Stimulated activated CD4-positive, alpha-beta T cell treated with anti-CD3 and anti-CD28 coated beads, Interleukin-12 subunit alpha, Interleukin-12 subunit beta, amount 100 ng/mL, for 48 hours (primary cell): ENCODE measurements around the gene PAX8.

ENCODE experiments used
- DNase-seq, 3 donors: peaks; one replicate each; pipeline ENCODE4 v3.0.0-alpha.2; 2020; ENCODE audit warnings: low read depth in 2 of 3, low spot score in 1 of 3

PAX8 gene

GRCh38 chr2:113238871-113239839 is 39.6 kb downstream of the PAX8 start:
- DNase-seq, result no peak

GRCh38 chr2:113237604-113238160 is 41.0 kb downstream of the PAX8 start:
- no peak for DNase-seq

GRCh38 chr2:113236367-113237159 is 42.2 kb downstream of the PAX8 start:
- DNase-seq, result no peak

DNA sequence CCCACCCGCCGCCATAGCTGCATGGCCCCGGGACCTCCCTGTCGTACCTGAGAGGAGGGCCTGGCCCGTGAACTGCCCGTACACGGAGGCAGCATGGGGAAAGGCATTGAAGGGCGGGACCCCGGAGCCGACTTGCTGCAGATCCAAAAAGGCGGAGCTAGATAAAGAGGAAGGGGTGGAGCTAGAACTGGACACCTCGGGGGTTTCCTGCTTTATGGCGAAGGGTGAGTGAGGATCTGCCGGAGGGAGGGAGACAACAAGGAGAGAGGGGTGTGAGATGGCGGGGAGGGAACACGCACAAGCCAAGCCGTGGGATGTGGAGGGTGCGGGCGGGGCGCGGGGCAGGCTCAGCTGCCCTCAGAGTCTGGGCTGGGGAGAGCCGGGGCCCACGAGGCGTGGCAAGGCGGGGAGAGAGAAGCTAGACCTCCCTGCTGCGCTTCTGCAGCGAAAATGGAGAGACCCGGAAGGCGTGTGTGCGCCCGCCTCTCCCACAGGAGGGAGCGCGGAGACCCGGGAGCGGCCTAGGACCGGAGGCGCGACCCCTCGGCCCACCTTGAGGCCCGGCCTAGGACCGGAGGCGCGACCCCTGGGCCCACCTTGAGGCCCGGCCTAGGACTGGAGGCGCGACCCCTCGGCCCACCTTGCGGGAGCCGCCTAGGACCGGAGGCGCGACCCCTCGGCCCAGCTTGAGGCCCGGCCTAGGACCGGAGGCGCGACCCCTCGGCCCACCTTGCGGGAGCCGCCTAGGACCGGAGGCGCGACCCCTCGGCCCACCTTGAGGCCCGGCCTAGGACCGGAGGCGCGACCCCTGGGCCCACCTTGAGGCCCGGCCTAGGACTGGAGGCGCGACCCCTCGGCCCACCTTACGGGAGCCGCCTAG is 43.1 kb downstream of the PAX8 start:
- peak; percentile 45 to 56 (median 51) for DNase-seq

DNA sequence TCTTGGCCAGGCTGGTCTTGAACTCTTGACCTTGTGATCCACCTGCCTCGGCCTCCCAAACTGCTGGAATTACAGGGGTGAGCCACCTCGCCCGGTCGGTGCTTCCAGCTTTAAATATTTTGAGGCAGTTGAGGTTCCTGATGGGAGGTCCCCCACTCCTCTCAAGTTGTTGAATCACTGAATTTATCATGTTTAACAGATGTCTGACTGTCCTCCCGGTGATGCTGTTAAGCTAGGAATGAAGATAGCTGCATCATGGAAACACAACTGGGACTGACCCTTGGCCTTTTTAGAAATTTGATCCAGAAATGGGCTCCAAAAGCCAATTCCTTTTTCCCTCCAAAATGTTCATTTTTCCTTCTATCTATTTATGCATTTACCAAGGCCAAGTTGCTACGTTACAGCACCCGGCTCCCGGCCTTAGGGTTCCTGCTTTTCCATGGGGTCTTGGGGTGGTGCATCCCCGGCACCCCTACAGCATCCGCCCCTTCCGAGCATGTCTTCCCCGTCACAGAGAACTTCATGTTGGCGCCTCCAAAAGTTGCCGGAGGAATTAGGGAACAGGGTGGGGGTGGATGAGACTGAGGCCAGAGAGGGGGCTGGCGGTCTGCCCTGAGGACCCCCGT is 43.9 kb downstream of the PAX8 start:
- no peak for DNase-seq

DNA sequence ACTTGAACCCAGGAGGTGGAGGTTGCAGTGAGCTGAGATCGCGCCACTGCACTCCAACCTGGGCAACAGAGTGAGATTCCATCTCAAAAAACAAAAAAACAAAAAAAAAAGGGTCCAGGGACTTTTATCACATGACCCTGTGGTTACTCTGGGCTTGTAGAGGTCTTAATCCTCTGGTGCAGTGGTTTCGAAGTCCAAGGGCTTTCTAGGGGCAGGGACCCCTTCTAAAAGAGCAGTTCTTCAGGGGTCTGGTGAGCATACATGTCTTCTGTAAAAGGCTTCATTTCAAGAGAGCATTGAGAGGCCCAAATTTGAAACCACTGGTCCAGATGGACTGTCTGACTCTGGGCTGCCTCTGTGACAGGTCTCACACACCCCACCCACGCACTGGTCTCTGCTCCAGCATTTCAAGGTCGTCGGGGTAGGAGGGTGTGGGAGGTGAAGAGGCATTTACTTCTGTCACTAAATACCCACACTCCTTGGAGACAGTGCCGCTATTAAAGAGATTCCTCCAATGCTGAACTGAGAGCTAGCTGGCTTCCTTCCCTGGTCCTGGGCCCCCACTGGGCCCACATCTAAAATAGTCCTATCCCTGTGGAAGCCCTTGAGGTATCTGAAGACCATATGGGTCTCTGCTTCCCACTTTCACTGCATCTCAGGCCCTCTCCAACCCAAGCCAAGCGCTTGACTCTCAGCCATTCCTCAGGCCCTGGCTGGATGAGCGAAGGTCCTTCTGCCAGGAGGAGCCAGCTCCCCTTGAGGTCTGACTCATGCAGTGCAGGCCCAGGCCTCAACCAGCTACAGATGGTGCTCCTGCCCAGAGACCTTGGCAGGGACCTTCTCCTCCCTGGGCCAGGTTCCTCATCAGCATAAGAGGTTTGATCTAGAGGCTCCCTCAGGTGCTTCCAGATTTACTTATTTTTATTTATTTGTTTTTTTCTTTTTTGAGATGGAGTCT is 44.8 kb downstream of the PAX8 start:
- DNase-seq, result no peak

DNA sequence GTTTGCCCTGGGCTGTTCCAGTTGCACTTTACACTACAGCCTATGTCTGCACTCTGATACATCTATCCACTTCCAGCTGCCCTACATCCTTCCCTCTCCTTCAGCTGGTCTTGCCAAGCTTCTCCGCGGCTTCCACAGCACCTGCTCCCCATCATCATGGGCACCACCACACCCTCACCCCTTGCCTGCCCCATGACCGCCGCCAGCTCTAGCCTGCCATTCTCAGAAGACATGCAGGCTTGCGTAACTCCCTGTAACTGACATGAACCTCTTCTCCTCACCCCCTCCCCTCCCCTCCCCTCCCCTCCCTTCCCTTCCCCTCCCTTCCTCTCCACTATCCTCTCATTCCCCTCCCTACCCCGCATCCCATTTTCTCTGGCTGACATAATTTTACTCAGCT is 46.0 kb downstream of the PAX8 start:
- DNase-seq, result no peak

DNA sequence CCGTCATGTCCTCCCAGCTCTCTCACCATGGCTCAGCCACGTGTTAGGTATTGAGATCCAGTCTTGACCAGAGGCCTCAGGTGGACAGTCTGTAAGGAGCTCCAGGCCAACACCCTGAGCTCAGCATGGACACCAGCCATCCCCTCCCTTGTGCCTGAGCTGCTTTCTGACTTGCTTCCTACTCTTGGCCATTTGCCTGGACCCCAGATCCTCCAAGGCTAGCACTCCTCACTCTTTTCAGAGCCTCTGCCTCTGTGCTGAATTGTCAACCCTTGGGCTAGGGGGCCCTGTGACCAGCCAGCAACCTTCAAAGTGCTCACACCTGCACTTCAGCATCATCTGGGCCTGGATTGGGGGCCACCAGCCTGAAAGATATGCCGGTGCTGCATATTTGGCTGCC is 46.6 kb downstream of the PAX8 start:
- no peak for DNase-seq

- no peak for DNase-seq
These were observed 47.7 kb downstream of the PAX8 start for GRCh38 chr2:113231064-113231463.

DNA sequence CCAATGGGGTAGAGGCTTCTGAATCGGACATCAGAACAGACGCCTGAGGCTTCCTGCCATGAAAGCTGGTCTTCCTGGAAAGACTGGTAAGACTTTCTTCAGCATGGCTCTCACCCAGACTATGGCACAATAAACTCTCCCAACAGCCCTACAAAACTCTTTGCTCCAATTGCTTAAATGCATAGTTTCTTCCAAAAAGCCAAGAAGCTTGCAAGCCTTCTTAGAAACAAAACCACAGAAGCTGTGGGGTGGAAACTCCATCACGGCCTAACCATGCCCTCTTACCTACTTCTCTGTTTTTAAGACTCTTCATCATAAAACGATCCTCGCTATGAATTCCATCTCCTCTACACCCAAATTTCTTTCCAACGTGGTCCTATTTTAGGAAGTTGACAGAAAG is 48.2 kb downstream of the PAX8 start:
- no peak for DNase-seq

DNA sequence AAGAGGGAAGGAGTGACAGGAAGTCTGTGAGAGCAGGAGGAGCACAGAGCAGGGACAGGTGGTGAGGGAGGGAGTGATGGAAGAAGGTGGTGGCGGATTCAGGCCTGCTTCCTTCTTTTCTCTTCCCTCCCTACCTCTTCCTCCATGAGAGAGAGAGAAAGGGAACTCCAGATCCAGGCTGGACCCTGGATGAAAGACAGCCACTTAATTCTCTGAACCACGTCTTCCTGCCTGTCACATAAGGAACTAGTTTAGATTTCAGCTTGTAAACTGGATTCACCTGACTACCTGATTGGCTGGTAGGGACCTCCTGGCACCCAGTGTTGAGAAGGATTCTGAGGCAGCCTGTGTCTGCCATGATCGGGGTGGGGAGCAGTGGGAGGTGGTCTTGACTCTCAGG is 48.9 kb downstream of the PAX8 start:
- no peak for DNase-seq

GRCh38 chr2:113228991-113229716 is 49.6 kb downstream of the PAX8 start:
- no peak for DNase-seq

- no peak for DNase-seq
These were observed 50.4 kb downstream of the PAX8 start for GRCh38 chr2:113228351-113228750.

DNA sequence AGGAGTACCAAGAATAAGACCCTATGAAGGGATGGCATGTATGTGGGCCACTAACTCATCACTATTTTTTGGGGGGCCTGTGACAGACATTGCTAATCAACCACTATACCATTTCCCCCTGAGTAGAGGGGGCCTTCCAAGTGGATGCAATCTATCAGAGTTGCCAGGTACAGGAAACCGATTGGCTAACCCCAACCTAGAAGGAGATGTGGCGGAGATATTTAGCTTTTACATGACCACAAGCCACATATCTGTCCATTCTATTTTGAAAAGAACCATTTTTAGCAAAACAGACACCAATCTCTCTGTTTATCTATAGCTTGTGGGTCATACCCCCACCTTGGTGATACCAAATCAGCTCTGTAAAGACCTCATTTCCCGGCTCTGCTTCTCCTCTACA is 51.0 kb downstream of the PAX8 start:
- no peak for DNase-seq

DNA sequence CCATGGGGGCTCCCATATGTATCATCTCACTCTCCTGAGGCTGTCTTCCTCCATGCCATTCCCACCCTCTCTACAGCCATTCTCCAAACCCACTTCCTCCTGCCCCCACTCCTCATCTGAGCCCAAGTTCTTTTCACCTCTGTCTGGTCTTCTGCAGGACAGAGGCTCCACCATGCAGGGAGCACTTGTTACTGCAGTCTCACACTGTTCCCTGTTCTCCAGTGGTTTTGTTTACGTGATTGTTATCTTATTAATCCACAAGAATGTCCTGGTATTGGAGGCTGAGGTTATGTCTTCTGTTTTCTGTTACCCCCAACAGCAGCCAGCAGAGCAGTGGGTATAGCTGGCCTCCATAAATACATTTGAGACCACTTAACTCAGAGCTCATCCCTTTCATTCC is 51.4 kb downstream of the PAX8 start:
- no peak for DNase-seq

GRCh38 chr2:113226462-113226861 is 52.3 kb downstream of the PAX8 start:
- no peak for DNase-seq

DNA sequence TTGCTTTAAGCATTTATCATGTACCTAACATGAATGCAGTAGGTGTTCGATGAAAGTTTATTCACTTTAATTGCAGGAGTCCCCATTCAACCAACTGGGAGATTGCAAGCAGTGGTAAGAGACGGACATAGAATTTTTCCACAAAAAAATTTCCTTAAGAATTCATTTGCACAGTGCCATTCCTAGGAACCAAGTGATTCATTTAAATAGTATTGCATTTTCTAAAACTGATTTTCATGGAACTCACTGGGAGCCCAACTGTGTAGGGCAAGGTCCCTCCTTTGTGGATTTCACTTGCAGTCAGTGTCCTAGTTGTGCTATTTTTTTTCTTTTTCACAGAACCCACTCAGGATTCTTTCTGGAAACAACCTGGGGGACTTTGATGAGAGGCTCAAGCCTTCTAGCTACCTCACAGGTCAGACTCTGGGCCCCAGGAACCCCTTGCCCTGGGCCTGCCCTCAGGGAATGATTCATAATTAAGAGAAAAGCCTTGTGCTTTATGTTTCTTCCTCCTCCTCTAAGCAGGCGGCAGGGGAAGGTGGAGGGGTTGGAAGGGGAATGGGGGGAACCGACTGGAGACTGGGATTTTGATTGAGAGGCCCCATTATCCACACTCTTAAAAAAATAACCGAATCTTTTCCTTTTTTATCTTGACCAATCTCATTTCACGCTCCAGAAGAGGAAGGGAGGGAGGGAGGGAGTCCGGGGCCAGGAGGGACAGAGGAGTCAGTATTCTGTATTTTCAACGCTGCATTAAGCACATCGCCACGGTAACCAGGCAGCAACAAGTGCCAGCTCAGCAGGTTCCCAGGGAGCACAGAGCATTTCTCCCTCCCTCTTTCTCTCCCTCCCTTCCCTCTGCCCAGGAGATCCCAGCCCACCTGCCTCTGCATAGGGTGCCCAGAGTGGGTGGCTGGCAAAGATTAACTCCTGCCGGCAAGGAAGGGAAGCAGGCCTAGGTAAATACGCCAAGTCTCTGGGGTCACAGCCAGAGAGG is 53.2 kb downstream of the PAX8 start:
- no peak for DNase-seq
